ENCODE data around the gene PSMA8.
"Not testable (repeated sequence)": the region's sequence is repeated elsewhere in the genome, so short reads cannot be mapped to it uniquely, and the experiment has no call there.

The PSMA8 gene

GRCh38 chr18:26237363-26237762 lies 103.7 kb downstream of the PSMA8 start:
- DNase-seq (ENCODE audit: low read depth) = not testable (repeated sequence)

- DNase-seq (ENCODE audit: low read depth) = not testable (repeated sequence)
Observed at GRCh38 chr18:26238718-26239117, 105.0 kb downstream of the PSMA8 start.

GRCh38 chr18:26242392-26242791 lies 108.7 kb downstream of the PSMA8 start:
- not testable (repeated sequence) for DNase-seq (ENCODE audit: low read depth)
